Spleen (tissue), 13 donors: Measurements from ENCODE around the gene APOBEC3F. TPM values are rescaled to one million over a fixed set of nuclear protein-coding genes. Genes with fewer than 3 reads are reported as not detected.
"Not testable (repeated sequence)": the region's sequence is repeated elsewhere in the genome, so short reads cannot be mapped to it uniquely, and the experiment has no call there.

Experiments
- DNase-seq: peaks from one replicate; pipeline ENCODE4 v3.0.0-alpha.2; 2020
- H3K27ac ChIP-seq, 8 donors: fragments of 200-600 bp; sonication (generic) in 7 of 8; 1 replicate in 4 of 8; 2 replicates in 4 of 8; pipeline versions ENCODE4 v1.5.0 to v1.8.0; 2016 to 2021; ENCODE audit warnings: inconsistent platforms in 4 of 8, mild to moderate bottlenecking in 4 of 8, moderate library complexity in 1 of 8
- H3K27me3 ChIP-seq, 7 donors: fragments of 200-600 bp; sonication (generic) in 6 of 7; replicated peaks in 1 of 7; 1 replicate in 4 of 7; 2 replicates in 3 of 7; pipeline versions ENCODE4 v1.5.0 to v1.8.0; 2016 to 2021; ENCODE audit warnings: inconsistent platforms in 3 of 7, mild to moderate bottlenecking in 1 of 7
- H3K36me3 ChIP-seq, 6 donors: fragments of 200-600 bp; sonication (generic) in 5 of 6; 1 replicate in 4 of 6; 2 replicates in 2 of 6; pipeline versions ENCODE4 v1.5.0 to v1.8.0; 2016 to 2021; ENCODE audit warnings: inconsistent platforms in 2 of 6
- H3K4me1 ChIP-seq, 6 donors: fragments of 200-600 bp; sonication (generic) in 5 of 6; 1 replicate in 3 of 6; 2 replicates in 3 of 6; pipeline versions ENCODE4 v1.5.0 to v1.8.0; 2016 to 2021; ENCODE audit warnings: inconsistent platforms in 3 of 6
- H3K4me3 ChIP-seq, 8 donors: fragments of 200-600 bp; sonication (generic) in 7 of 8; 1 replicate in 4 of 8; 2 replicates in 4 of 8; pipeline versions ENCODE4 v1.5.0 to v1.8.0; 2016 to 2021; ENCODE audit warnings: inconsistent platforms in 4 of 8, mild to moderate bottlenecking in 4 of 8, moderate library complexity in 2 of 8
- H3K9me3 ChIP-seq, 8 donors: fragments of 200-600 bp; sonication (generic) in 7 of 8; 1 replicate in 4 of 8; 2 replicates in 4 of 8; pipeline versions ENCODE4 v1.5.0 to v1.8.0; 2016 to 2021; ENCODE audit warnings: inconsistent platforms in 4 of 8
- CTCF ChIP-seq, 11 experiments: fragments of 200-600 bp in 7 of 11; fragments of 450-650 bp in 4 of 11; sonication (generic) in 4 of 11; IDR thresholded peaks in 8 of 11; conservative IDR thresholded peaks in 3 of 11; 1 replicate in 7 of 11; 2 replicates in 4 of 11; pipeline versions ENCODE4 v1.4.0 to v1.8.0; 2016 to 2021; ENCODE audit warnings: antibody characterized with exemption in 11 of 11, inconsistent platforms in 4 of 11, mild to moderate bottlenecking in 1 of 11
- POLR2A ChIP-seq, 3 donors: fragments of 450-650 bp; IDR thresholded peaks; one replicate each; pipeline ENCODE4 v1.5.1; 2017; ENCODE audit warnings: antibody characterized with exemption in 3 of 3, mild to moderate bottlenecking in 1 of 3
- POLR2AphosphoS5 ChIP-seq, 3 donors: sonication (generic); formaldehyde crosslinking; IDR thresholded peaks; one replicate each; pipeline ENCODE4 v1.5.1; 2017; ENCODE audit warnings: antibody characterized with exemption in 3 of 3
- WGBS, 5 donors: extraction: QIAGEN DNeasy Blood & Tissue Kit in 3 of 5; methylation state at CpG; one replicate each; pipeline versions ENCODE4 v1.1.5 to v1.1.7; 2013 to 2018; 5-methylcytosine and 5-hydroxymethylcytosine counted together
- intact Hi-C: fragments of 100-400 bp; cut with DNase I; formaldehyde crosslinking; loops from one replicate; pipeline ENCODE4 v1.15.0; 2023; ENCODE audit warnings: low total_unique reads
- long read RNA-seq, 2 donors: transcript quantifications; one replicate each; lab custom pipeline, GENCODE V29; 2026
- polyA plus RNA-seq, 3 donors: library from polyadenylated mRNA; stranded (reverse); fragments of 200-250 nt; gene quantifications; one replicate each; pipeline ENCODE4 v1.2.1, GENCODE V29; 2013
- total RNA-seq, 7 donors: library from RNA; depleted of rRNA in 3 of 7; stranded (reverse); fragments of >200 nt in 3 of 7; fragmentation: NEBNext Ultra II Directional in 4 of 7; extraction: Animal tissue kit (Norgen Biotek cat#: 25700) in 4 of 7; gene quantifications; one replicate each; pipeline versions ENCODE4 v1.1.0 to v1.2.1, GENCODE V29; 2016 to 2021
- donor health status: healthy with polysubstance abuse.
- donor health status: DM: no; HTN: no; CAD: no; lungs with moderate emphysema.
- donor health status: DM: no; HTN: no; CAD: no.
- donor health status: Bipolar disorder and iron deficiency.
- donor health status: healthy.
- donor health status: DM: no; HTN: no; CAD: no.
- donor health status: DM: yes; HTN: yes; CAD: no.

APOBEC3F gene
- total RNA-seq = 10 to 100 TPM; 11.4 to 31.5 (median 27.6) TPM
- 10 to 100 TPM in 1 of 3 donors, 1 to 10 TPM in 2; 5.4 to 17.2 (median 7.9) TPM for polyA plus RNA-seq
- long read RNA-seq, donor 1, partial matches to known transcripts = 14 of 15 reads
- long read RNA-seq, donor 1, other reads (novel, unspliced or antisense) = 0 of 15 reads
- long read RNA-seq, donor 2, partial matches to known transcripts = 0 of 1 reads
- long read RNA-seq, donor 2, other reads (novel, unspliced or antisense) = 0 of 1 reads

- 0 to 2% (median 1%) methylated on average over 10 to 20 of the region's 21 CpGs for WGBS, 5 donors
- H3K9me3 ChIP-seq, intact Hi-C loops, H3K27me3 ChIP-seq: not testable (repeated sequence)
- DNase-seq = peak; percentile 91
- peaks cover 0 to 27% (median 7%) of the 10 kb centered on the region in 6 donors for H3K36me3 ChIP-seq
- peak within 1 kb of the TSS; percentile 85 to 97 (median 90) for H3K27ac ChIP-seq
- H3K4me1 ChIP-seq = peaks cover 12 to 69% (median 35%) of the 10 kb centered on the region in 6 donors
- peak within 1 kb of the TSS; percentile 49 to 76 (median 59) for H3K4me3 ChIP-seq
- TF ChIP-seq POLR2A (IDR thresholded peaks at IDR 0.05) (peak in 1 of 3 donors; percentile 46), CTCF (IDR thresholded peaks at IDR 0.05 in 8 of 11, conservative IDR thresholded peaks at IDR 0.05 in 3 of 11) (peak in 3 of 11 experiments; percentile 21 to 43 (median 23)), POLR2AphosphoS5 (IDR thresholded peaks at IDR 0.05) (peak; percentile 49 to 81 (median 56))
Observed at GRCh38 chr22:39040538-39041296, at the start of gene APOBEC3F. Gene APOBEC3F, plus strand, starts transcription at chr22:39040864. Its CDS starts 97 bp downstream, at chr22:39040961.

- H3K27ac ChIP-seq = peak overlapping the region in 2 of 8 donors; percentile 16 to 49
- WGBS, 5 donors = 23 to 36% (median 28%) methylated on average over 8 to 12 of the region's 12 CpGs
- H3K4me3 ChIP-seq, DNase-seq, H3K4me1 ChIP-seq, intact Hi-C loops, H3K9me3 ChIP-seq, H3K36me3 ChIP-seq: not testable (repeated sequence)
- H3K27me3 ChIP-seq = peaks cover 0 to 15% (median 0%) of the 10 kb centered on the region in 7 donors
Observed at GRCh38 chr22:38992871-38993371, 47.7 kb upstream of the APOBEC3F start.

- no peak overlapping the region for H3K27ac ChIP-seq
- peaks cover 0 to 11% (median 2%) of the 10 kb centered on the region in 8 donors for H3K9me3 ChIP-seq
- no peaks in the 10 kb centered on the region for H3K4me1 ChIP-seq
- DNase-seq = no peak
- H3K36me3 ChIP-seq = no peaks in the 10 kb centered on the region
- 39 to 69% (median 68%) methylated on average over 4 to 6 of the region's 6 CpGs for WGBS, 5 donors
- TF ChIP-seq POLR2A (IDR thresholded peaks at IDR 0.05) (no peak), CTCF (IDR thresholded peaks at IDR 0.05 in 8 of 11, conservative IDR thresholded peaks at IDR 0.05 in 3 of 11) (no peak), POLR2AphosphoS5 (IDR thresholded peaks at IDR 0.05) (no peak)
- H3K4me3 ChIP-seq = no peak overlapping the region
- intact Hi-C loops = no loop called here
- peaks cover 0 to 25% (median 0%) of the 10 kb centered on the region in 7 donors for H3K27me3 ChIP-seq
Observed at GRCh38 chr22:38996105-38996504, 44.6 kb upstream of the APOBEC3F start.

GRCh38 chr22:38997518-38997917 is 43.1 kb upstream of the APOBEC3F start:
- Histone ChIP-seq H3K27me3 (peaks cover 0 to 25% (median 0%) of the 10 kb centered on the region in 7 donors), H3K4me3 (no peak overlapping the region), H3K9me3 (peaks cover 0 to 11% (median 2%) of the 10 kb centered on the region in 8 donors), H3K4me1 (peaks cover 0 to 4% (median under 1%) of the 10 kb centered on the region in 6 donors), H3K27ac (no peak overlapping the region), H3K36me3 (no peaks in the 10 kb centered on the region)
- WGBS, 5 donors = 78 to 94% (median 87%) methylated on average over 3 of the region's 3 CpGs
- no peak for TF ChIP-seq CTCF (IDR thresholded peaks at IDR 0.05 in 8 of 11, conservative IDR thresholded peaks at IDR 0.05 in 3 of 11)
- no peak for TF ChIP-seq POLR2A (IDR thresholded peaks at IDR 0.05)
- TF ChIP-seq POLR2AphosphoS5 (IDR thresholded peaks at IDR 0.05) = no peak
- no peak for DNase-seq
- intact Hi-C loops = no loop called here
